Stimulated activated CD8-positive, alpha-beta memory T cell treated with anti-CD3 and anti-CD28 coated beads, Interleukin-7, amount 100 ng/mL, for 24 hours (primary cell): ENCODE data around the gene PNCK.

Experiments used
- DNase-seq: peaks from one replicate; pipeline ENCODE4 v3.0.0-alpha.2; 2020; ENCODE audit warnings: low read depth

The PNCK gene

DNA sequence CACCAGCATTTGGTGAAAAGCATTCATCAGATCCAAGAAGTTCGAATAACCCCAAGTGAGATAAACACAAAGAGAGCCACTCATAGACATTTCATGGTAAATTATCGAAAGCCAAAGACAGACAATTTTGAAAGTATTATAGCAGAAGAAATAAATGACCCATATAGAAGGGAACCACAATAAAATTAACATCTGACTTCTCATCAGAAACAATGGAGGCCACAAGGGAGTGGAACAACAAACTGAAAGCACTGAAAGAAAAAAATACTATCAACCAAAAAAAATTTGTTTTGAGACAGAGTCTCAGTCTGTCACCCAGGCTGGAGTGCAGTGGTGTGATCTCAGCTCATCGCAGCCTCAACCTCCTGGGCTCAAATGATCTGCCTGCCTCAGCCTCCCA lies 14.3 kb downstream of the PNCK start:
- no peak for DNase-seq

- DNase-seq, result no peak
These were observed 16.5 kb downstream of the PNCK start for GRCh38 chrX:153657161-153657560.

DNA sequence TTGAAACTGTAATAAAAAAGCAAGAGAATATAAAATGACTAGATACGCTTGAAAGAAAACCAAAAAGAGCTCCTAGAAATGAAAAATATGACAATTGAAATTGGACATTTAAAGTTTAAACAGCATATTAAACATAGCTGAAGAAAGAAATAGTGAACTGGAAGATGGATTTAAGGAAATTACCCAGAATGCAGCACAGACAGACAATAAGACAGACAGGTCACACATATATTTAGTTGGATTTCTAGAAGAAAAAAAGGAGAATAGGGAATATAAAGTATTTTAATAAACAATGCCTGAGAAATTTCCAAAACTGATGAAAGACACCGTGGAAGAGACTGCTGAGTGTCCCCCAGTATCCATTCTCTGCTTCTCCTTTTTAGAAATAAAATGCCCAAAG lies 20.1 kb downstream of the PNCK start:
- DNase-seq, result no peak

GRCh38 chrX:153651540-153652079 lies 22.0 kb downstream of the PNCK start:
- no peak for DNase-seq

GRCh38 chrX:153650959-153651358 lies 22.7 kb downstream of the PNCK start:
- no peak for DNase-seq

- DNase-seq, result no peak
These were observed 23.5 kb downstream of the PNCK start for GRCh38 chrX:153649915-153650782.

DNA sequence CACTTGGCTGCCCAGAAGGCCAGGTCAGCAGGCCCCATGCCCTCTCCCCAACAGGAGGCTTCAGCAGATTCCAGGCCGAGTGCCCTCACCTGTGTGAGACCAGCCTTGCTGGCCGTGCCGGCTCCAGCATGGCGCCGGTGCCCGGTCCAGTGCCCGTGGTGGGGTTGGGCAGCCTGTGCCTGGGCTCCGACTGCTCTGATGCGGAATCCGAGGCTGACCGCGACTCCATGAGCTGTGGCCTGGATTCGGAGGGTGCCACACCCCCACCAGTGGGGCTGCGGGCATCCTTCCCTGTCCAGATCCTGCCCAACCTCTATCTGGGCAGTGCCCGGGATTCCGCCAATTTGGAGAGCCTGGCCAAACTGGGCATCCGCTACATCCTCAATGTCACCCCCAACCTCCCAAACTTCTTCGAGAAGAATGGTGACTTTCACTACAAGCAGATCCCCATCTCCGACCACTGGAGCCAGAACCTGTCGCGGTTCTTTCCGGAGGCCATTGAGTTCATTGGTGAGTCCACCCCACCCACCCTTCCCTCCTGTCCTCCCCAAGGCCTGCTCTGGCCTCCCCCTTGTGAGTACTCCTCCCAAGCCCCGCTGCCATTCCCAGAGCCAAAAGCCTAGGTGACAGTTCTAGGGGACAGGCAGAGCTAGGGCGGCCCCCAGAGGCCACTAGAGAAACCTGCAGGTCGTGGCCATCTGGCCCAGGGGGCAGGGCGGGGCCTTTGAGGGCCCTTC lies 24.3 kb downstream of the PNCK start:
- no peak for DNase-seq

DNA sequence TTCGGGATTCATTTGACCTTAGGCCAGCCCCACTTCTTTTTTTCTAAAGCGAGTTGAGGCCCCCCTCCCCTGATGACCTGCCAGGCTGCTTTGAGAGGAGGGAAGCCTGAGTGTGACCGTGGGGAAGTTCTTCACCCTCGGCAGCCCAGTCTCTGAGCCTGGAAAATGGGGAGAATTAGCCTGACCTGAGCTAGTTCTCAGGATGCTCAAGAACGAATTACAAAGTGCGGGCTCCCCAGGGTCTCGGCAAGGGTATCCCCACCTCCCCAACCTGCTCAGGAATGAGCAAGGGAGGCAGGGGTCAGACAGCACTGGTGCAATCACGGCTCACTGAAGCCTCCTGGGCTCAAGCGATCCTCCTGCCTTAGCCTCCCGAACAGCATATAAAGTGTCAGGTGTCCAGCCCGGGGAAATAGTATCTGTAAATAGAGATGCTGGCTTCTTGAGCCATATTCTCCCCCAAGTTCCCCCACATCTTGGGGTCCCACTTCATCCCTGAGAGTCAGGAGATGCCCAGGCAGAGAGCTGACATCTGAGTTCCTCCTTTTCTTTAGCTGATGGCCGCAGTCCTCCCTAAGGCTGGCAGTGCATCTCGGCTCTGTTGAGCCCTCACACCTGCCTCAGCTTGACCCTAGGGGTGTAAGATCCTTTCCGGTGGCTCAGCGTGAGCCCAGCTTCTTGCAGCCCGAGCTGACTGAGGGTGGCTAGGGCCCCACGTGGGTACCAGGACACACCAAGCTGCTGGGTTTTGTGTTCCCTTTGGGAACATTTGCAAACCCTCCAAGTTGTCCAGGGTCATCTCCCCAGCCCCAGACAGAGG lies 25.0 kb downstream of the PNCK start:
- no peak for DNase-seq

- no peak for DNase-seq
These were observed 25.9 kb downstream of the PNCK start for GRCh38 chrX:153647461-153648357.

DNA sequence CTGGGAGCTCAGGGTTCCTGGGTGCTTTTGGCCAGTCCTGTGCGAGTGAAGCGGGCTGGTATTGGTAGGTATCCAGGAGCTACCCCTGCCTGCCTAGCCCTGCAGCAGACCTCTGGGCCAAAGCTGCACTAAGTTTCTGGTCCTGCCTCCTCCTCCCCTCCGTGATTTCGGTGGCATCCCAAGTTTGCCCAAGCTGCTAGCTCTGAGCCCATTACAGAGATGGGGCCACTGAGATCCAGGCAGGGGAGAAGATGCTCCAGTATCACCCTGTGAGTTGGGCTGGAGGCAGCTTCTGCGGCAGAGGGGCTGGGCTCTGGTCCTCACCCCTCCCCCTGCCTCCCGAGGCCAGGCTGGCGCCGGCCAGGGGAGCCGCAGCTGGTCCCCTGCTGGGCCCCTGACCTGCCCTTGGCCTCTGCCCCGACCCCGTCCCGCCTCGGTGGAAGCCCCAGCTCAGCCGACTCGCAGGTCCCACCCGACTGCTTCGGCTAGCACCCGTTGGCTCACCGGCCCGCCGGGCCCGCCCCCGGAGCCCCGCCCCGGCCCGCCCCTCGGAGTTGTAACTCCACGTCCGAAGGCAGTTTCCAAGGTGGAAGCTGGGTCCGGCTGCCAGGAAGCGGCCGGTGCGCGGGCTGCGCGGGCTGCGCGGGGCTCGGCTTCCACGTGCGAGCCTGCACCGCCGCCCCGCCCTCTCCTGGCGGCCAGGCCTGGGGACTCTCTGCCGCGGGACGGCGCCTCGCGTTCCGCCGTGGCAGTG lies 26.8 kb downstream of the PNCK start, which contains the start of gene DUSP9:
Gene DUSP9, plus strand, starts transcription at position 584 of the 754 bp plus-strand sequence. CDS start 751 bp downstream, outside the sequence.
- DNase-seq, result no peak

- no peak for DNase-seq
These were observed 27.6 kb downstream of the PNCK start for GRCh38 chrX:153645921-153646488.

GRCh38 chrX:153645151-153645550 lies 28.5 kb downstream of the PNCK start:
- DNase-seq, result no peak

DNA sequence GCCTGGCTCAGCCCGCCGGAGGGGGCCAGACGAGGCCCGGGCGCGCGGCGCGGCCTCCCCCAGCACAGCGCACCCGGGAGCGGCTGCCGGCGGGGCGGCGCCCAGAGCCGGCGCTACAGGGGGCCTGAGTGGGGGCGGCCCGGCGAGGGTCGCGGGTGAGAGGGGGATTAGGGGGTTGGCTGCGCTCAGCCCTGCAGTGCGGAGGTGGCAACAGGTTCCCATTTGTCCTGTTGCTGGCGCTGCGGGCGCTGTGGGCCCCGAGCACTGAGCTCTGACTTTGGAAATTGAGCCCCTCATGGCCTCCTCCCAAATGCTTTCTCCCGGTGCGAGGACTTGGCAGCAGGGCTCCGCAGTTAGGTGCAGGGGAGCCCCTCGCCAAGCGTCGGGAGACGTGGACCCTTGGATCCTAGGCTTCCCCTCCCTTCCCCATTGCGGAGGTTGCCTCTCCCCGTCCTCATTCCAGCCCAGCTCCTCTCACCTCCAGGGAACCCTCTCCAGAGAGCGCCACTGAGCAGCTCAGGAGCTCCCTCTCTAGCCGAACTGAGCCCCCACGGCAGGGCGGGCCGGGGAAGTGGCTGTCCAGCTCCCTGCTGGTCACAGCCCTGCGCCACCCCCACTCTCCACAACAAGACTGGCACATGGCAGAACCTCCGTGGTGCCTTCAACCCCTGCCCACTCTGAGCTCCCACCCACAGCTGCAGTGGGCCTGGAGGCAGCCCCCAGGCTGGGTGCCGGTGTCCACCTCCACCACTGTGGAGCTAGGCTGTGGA lies 29.1 kb downstream of the PNCK start:
- no peak for DNase-seq

DNA sequence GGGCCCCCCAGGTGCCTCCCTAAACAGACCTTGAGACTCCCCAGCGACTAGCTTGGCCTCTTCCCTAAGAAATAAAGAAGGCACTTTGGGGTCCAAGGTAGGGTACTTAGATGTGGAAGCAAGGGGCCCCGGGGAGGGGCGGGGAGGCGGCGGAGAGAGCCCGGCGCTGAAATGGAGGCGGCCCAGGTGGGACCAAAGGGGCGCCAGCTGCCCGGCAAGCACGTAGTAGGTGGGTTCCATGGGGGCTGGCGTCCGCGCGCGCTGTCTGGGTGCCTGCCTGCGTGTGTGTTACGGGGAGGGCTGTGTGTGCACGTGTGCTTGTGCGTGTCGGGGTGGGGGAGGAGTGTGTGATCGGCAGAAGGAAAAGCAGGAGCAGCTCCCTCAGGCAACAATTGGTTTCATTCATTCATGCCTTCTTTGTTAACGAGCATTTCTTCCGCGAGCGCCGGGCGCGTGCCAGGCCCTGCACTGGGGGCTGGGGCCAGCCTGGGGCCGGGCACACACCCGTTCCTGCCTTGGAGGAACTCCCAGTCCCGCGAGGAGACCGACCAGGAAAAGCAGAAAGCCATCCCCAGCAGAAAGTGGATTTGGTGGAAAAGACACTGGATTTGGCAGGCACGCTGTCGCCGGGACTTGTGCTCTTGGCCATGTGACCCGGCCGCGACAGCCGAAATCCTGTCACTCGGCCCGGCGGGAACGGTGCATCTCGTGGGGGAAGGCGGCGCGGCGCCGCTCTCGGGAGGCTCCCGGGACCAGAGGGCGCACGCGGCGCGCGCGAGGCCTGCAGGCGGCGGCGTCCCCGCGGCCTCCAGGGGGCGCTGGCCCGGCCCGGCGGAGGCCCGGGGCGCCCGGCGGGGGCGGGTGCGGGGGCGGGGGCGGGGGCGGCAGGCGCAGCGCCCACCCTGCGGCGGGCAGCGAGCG lies 29.9 kb downstream of the PNCK start:
- DNase-seq, result no peak

GRCh38 chrX:153642655-153643430 lies 30.8 kb downstream of the PNCK start:
- DNase-seq, result no peak

DNA sequence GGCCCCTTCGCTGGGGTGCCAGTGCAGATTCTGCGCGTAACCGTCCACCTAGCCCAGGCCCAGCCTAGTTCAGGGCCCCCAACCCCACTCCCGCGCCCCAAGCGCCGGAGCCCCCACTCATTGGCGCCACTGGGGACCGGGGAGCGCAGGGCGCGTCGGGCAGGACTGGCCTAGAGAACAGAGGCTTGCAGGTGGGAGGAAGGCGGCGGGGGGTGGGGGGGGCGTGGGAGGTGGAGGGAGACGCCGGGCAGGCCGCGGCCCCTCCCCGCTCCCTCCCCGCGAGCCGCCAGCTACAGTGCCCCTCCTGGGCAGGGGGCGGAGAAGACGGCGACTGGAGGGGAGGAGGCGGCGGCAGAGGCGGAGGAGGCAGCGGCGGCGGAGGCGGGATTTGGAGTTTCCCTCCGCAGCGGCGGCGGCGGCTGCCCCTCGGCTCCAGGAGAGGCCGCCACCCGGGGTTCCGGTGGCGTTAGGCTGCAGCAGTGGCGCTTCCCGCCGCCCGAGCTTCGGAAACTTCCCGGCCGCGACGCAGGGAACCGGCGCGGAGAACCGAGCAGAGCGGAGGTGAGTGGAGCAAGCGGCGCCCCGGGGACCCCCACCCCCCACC lies 31.5 kb downstream of the PNCK start:
- no peak for DNase-seq

- no peak for DNase-seq
These were observed 32.0 kb downstream of the PNCK start for GRCh38 chrX:153641627-153642026.
